IPS-20b (cell line): ENCODE data around the gene FERMT2.
"Not testable (repeated sequence)": the region's sequence is repeated elsewhere in the genome, so short reads cannot be mapped to it uniquely, and the experiment has no call there.

Experiments
- H3K27ac ChIP-seq: one replicate; pipeline ENCODE4 v1.5.1; 2013; ENCODE audit warnings: low read length
- H3K27me3 ChIP-seq: 2 replicates; pipeline ENCODE4 v1.6.1; 2013; ENCODE audit warnings: mild to moderate bottlenecking, low read length, inconsistent platforms; ENCODE audit not compliant: insufficient read depth
- H3K36me3 ChIP-seq: 2 replicates; pipeline ENCODE4 v1.6.1; 2013; ENCODE audit warnings: low read depth, mild to moderate bottlenecking, inconsistent platforms, low read length, moderate library complexity; ENCODE audit not compliant: insufficient read depth
- H3K4me1 ChIP-seq: 2 replicates; pipeline ENCODE4 v1.6.1; 2013; ENCODE audit warnings: mild to moderate bottlenecking, control low read depth, inconsistent platforms, low read length, moderate library complexity; ENCODE audit not compliant: insufficient read depth
- H3K4me3 ChIP-seq: 2 replicates; pipeline ENCODE4 v1.5.1; 2013; ENCODE audit warnings: mild to moderate bottlenecking, low read length, inconsistent platforms
- H3K9ac ChIP-seq: 2 replicates; pipeline ENCODE4 v1.6.1; 2013; ENCODE audit warnings: low read depth, mild to moderate bottlenecking, inconsistent platforms, low read length, moderate library complexity
- H3K9me3 ChIP-seq: 2 replicates; pipeline ENCODE4 v1.6.1; 2013; ENCODE audit warnings: mild to moderate bottlenecking, low read depth, low read length, inconsistent platforms; ENCODE audit not compliant: insufficient read depth

Gene FERMT2

GRCh38 chr14:52875707-52876106 is 75.1 kb downstream of the FERMT2 start:
- Histone ChIP-seq H3K4me3 (no peak overlapping the region), H3K27ac (no peak overlapping the region), H3K36me3 (peaks cover 98% of the 10 kb centered on the region), H3K9me3 (no peaks in the 10 kb centered on the region), H3K4me1 (peaks cover 48% of the 10 kb centered on the region), H3K9ac (no peak overlapping the region), H3K27me3 (no peaks in the 10 kb centered on the region)

GRCh38 chr14:52874389-52874788 is 76.5 kb downstream of the FERMT2 start:
- Histone ChIP-seq H3K4me3 (no peak overlapping the region), H3K9ac (no peak overlapping the region), H3K9me3 (no peaks in the 10 kb centered on the region), H3K27ac (no peak overlapping the region), H3K27me3 (no peaks in the 10 kb centered on the region), H3K4me1 (peaks cover 48% of the 10 kb centered on the region), H3K36me3 (peaks cover 94% of the 10 kb centered on the region)

- Histone ChIP-seq H3K9me3 (no peaks in the 10 kb centered on the region), H3K4me3 (peak overlapping the region; percentile 51; the same call in 1 of the 2 replicates), H3K36me3 (peaks cover 94% of the 10 kb centered on the region), H3K27me3 (no peaks in the 10 kb centered on the region), H3K9ac (peak overlapping the region; percentile 25; the same call in 1 of the 2 replicates), H3K4me1 (peaks cover 48% of the 10 kb centered on the region), H3K27ac (no peak overlapping the region)
Measured at GRCh38 chr14:52873694-52874093, 77.2 kb downstream of the FERMT2 start.

GRCh38 chr14:52873065-52873464 is 77.8 kb downstream of the FERMT2 start:
- Histone ChIP-seq H3K9me3 (no peaks in the 10 kb centered on the region), H3K27ac (peak overlapping the region; percentile 23), H3K4me3 (peak overlapping the region; percentile 51), H3K9ac (peak overlapping the region; percentile 56; the same call in 1 of the 2 replicates), H3K4me1 (peaks cover 48% of the 10 kb centered on the region), H3K36me3 (peaks cover 94% of the 10 kb centered on the region), H3K27me3 (no peaks in the 10 kb centered on the region)

- Histone ChIP-seq H3K4me1 (peaks cover 37% of the 10 kb centered on the region), H3K27me3 (no peaks in the 10 kb centered on the region), H3K27ac (no peak overlapping the region), H3K4me3 (no peak overlapping the region), H3K36me3 (peaks cover 89% of the 10 kb centered on the region), H3K9me3 (no peaks in the 10 kb centered on the region), H3K9ac (no peak overlapping the region)
Measured at GRCh38 chr14:52871606-52872005, 79.2 kb downstream of the FERMT2 start.

GRCh38 chr14:52868911-52869618 is 81.8 kb downstream of the FERMT2 start:
- H3K27ac ChIP-seq, result no peak overlapping the region
- H3K4me1 ChIP-seq, result peaks cover 18% of the 10 kb centered on the region
- H3K36me3 ChIP-seq, result peaks cover 89% of the 10 kb centered on the region
- no peaks in the 10 kb centered on the region for H3K27me3 ChIP-seq
- no peak overlapping the region for H3K4me3 ChIP-seq
- H3K9ac ChIP-seq, result no peak overlapping the region
- no peaks in the 10 kb centered on the region for H3K9me3 ChIP-seq

- not testable (repeated sequence) for H3K27ac ChIP-seq, H3K9ac ChIP-seq, H3K4me1 ChIP-seq, H3K4me3 ChIP-seq, H3K27me3 ChIP-seq, H3K9me3 ChIP-seq
- H3K36me3 ChIP-seq, result peaks cover 86% of the 10 kb centered on the region
Measured at GRCh38 chr14:52864893-52865292, 86.0 kb downstream of the FERMT2 start.

GRCh38 chr14:52863334-52863700 is 87.5 kb downstream of the FERMT2 start:
- H3K27ac ChIP-seq, result peak overlapping the region; percentile 34
- no peaks in the 10 kb centered on the region for H3K27me3 ChIP-seq
- peaks cover 86% of the 10 kb centered on the region for H3K36me3 ChIP-seq
- no peak overlapping the region for H3K4me3 ChIP-seq
- 0 out of 2 replicates have a peak, but pooled peaks cover 3% of the 10 kb centered on the region for H3K4me1 ChIP-seq
- no peaks in the 10 kb centered on the region for H3K9me3 ChIP-seq
- H3K9ac ChIP-seq, result no peak overlapping the region

- Histone ChIP-seq H3K4me3 (no peak overlapping the region), H3K27me3 (no peaks in the 10 kb centered on the region), H3K9ac (no peak overlapping the region), H3K9me3 (no peaks in the 10 kb centered on the region), H3K4me1 (0 out of 2 replicates have a peak, but pooled peaks cover 3% of the 10 kb centered on the region), H3K36me3 (peaks cover 86% of the 10 kb centered on the region), H3K27ac (no peak overlapping the region)
Measured at GRCh38 chr14:52862632-52863333, 88.1 kb downstream of the FERMT2 start.

GRCh38 chr14:52861403-52861802 is 89.4 kb downstream of the FERMT2 start:
- Histone ChIP-seq H3K27ac (no peak overlapping the region), H3K36me3 (peaks cover 90% of the 10 kb centered on the region), H3K4me3 (no peak overlapping the region), H3K4me1 (0 out of 2 replicates have a peak, but pooled peaks cover 3% of the 10 kb centered on the region), H3K27me3 (no peaks in the 10 kb centered on the region), H3K9me3 (no peaks in the 10 kb centered on the region), H3K9ac (no peak overlapping the region)

GRCh38 chr14:52860910-52861309 is 89.9 kb downstream of the FERMT2 start:
- Histone ChIP-seq H3K27ac (no peak overlapping the region), H3K4me1 (0 out of 2 replicates have a peak, but pooled peaks cover 3% of the 10 kb centered on the region), H3K27me3 (no peaks in the 10 kb centered on the region), H3K9ac (no peak overlapping the region), H3K4me3 (no peak overlapping the region), H3K9me3 (no peaks in the 10 kb centered on the region), H3K36me3 (peaks cover 89% of the 10 kb centered on the region)

GRCh38 chr14:52860209-52860608 is 90.6 kb downstream of the FERMT2 start:
- Histone ChIP-seq H3K9ac (no peak overlapping the region), H3K27me3 (no peaks in the 10 kb centered on the region), H3K9me3 (no peaks in the 10 kb centered on the region), H3K27ac (no peak overlapping the region), H3K4me1 (0 out of 2 replicates have a peak, but pooled peaks cover 3% of the 10 kb centered on the region), H3K4me3 (no peak overlapping the region), H3K36me3 (peaks cover 82% of the 10 kb centered on the region)
